Colonic mucosa (tissue), 4 donors: ENCODE data around the gene GALR1. TPM values are rescaled to one million over a fixed set of nuclear protein-coding genes. Genes with fewer than 3 reads are reported as not detected.

ENCODE experiments used
- DNase-seq: peaks from one replicate; pipeline ENCODE4 v3.0.0-alpha.2; 2020
- H3K27ac ChIP-seq: fragments of 200-600 bp; one replicate; pipeline ENCODE4 v1.8.0; 2021
- H3K27me3 ChIP-seq: fragments of 200-600 bp; one replicate; pipeline ENCODE4 v1.8.0; 2021
- H3K36me3 ChIP-seq: fragments of 200-600 bp; one replicate; pipeline ENCODE4 v1.8.0; 2021
- H3K4me1 ChIP-seq: fragments of 200-600 bp; one replicate; pipeline ENCODE4 v1.8.0; 2021; ENCODE audit warnings: mild to moderate bottlenecking
- H3K4me3 ChIP-seq: fragments of 200-600 bp; one replicate; pipeline ENCODE4 v1.8.0; 2021
- H3K9ac ChIP-seq, 2 donors: one replicate each; pipeline ENCODE4 v1.7.0; 2013; ENCODE audit warnings: control low read depth in 2 of 2, low read depth in 2 of 2, low read length in 2 of 2
- H3K9me3 ChIP-seq: fragments of 200-600 bp; one replicate; pipeline ENCODE4 v1.8.0; 2021
- CTCF ChIP-seq: fragments of 200-600 bp; IDR thresholded peaks from one replicate; pipeline ENCODE4 v1.8.0; 2022; ENCODE audit warnings: antibody characterized with exemption, mild to moderate bottlenecking
- intact Hi-C: fragments of 100-400 bp; cut with DNase I; formaldehyde crosslinking; loops from one replicate; pipeline ENCODE4 v1.14.1; 2022
- total RNA-seq, 2 donors: library from RNA; stranded (reverse); fragmentation: NEBNext Ultra II Directional in 1 of 2; extraction: Animal tissue kit (Norgen Biotek cat#: 25700) in 1 of 2; gene quantifications; one replicate each; pipeline ENCODE4 v1.2.1, GENCODE V29; 2021
- donor health status: healthy.
- donor health status: DM: no; HTN: no; CAD: no.
- donor health status: DM: no; HTN: no; CAD: no.

GALR1 gene
- total RNA-seq, 2 donors from 2014 or later, result 0.02 to 0.16 TPM

- no peaks in the 10 kb centered on the region for H3K27me3 ChIP-seq
- no peak for DNase-seq
- no peak overlapping the region for H3K27ac ChIP-seq
- TF ChIP-seq CTCF, result no peak
- H3K4me1 ChIP-seq, result no peaks in the 10 kb centered on the region
- H3K9ac ChIP-seq, result no peak overlapping the region
- intact Hi-C loops, result loop anchor here (2.0 kb wide), 1 partner anchor 209 kb away; no protein-coding TSS in a partner anchor
- H3K4me3 ChIP-seq, result no peak overlapping the region
- no peaks in the 10 kb centered on the region for H3K9me3 ChIP-seq
- H3K36me3 ChIP-seq, result no peaks in the 10 kb centered on the region
Observed at GRCh38 chr18:77210249-77210648, 39.4 kb upstream of the GALR1 start.

GRCh38 chr18:77218642-77219041 lies 31.0 kb upstream of the GALR1 start:
- Histone ChIP-seq H3K27me3 (no peaks in the 10 kb centered on the region), H3K9ac (no peak overlapping the region), H3K4me3 (no peak overlapping the region), H3K27ac (no peak overlapping the region), H3K4me1 (no peaks in the 10 kb centered on the region), H3K36me3 (no peaks in the 10 kb centered on the region), H3K9me3 (no peaks in the 10 kb centered on the region)
- intact Hi-C loops, result no loop called here
- DNase-seq, result no peak
- no peak for TF ChIP-seq CTCF

GRCh38 chr18:77220726-77221125 lies 28.9 kb upstream of the GALR1 start:
- intact Hi-C loops, result no loop called here
- Histone ChIP-seq H3K9me3 (no peaks in the 10 kb centered on the region), H3K27ac (no peak overlapping the region), H3K4me3 (no peak overlapping the region), H3K9ac (no peak overlapping the region), H3K4me1 (no peaks in the 10 kb centered on the region), H3K27me3 (no peaks in the 10 kb centered on the region), H3K36me3 (no peaks in the 10 kb centered on the region)
- DNase-seq, result no peak
- TF ChIP-seq CTCF, result no peak

GRCh38 chr18:77222464-77222863 lies 27.2 kb upstream of the GALR1 start:
- H3K9ac ChIP-seq, result no peak overlapping the region
- no peak for DNase-seq
- no peaks in the 10 kb centered on the region for H3K4me1 ChIP-seq
- TF ChIP-seq CTCF, result no peak
- no peaks in the 10 kb centered on the region for H3K36me3 ChIP-seq
- no peak overlapping the region for H3K27ac ChIP-seq
- intact Hi-C loops, result no loop called here
- H3K4me3 ChIP-seq, result no peak overlapping the region
- H3K27me3 ChIP-seq, result no peaks in the 10 kb centered on the region
- no peaks in the 10 kb centered on the region for H3K9me3 ChIP-seq

GRCh38 chr18:77223221-77223639 lies 26.4 kb upstream of the GALR1 start:
- Histone ChIP-seq H3K27ac (no peak overlapping the region), H3K36me3 (no peaks in the 10 kb centered on the region), H3K27me3 (no peaks in the 10 kb centered on the region), H3K9ac (no peak overlapping the region), H3K4me3 (no peak overlapping the region), H3K4me1 (no peaks in the 10 kb centered on the region), H3K9me3 (no peaks in the 10 kb centered on the region)
- intact Hi-C loops, result no loop called here
- DNase-seq, result no peak
- no peak for TF ChIP-seq CTCF

GRCh38 chr18:77223653-77224052 lies 26.0 kb upstream of the GALR1 start:
- no peaks in the 10 kb centered on the region for H3K36me3 ChIP-seq
- no peak overlapping the region for H3K27ac ChIP-seq
- no peaks in the 10 kb centered on the region for H3K4me1 ChIP-seq
- no peaks in the 10 kb centered on the region for H3K9me3 ChIP-seq
- no peak overlapping the region for H3K4me3 ChIP-seq
- H3K27me3 ChIP-seq, result no peaks in the 10 kb centered on the region
- no peak overlapping the region for H3K9ac ChIP-seq
- intact Hi-C loops, result no loop called here
- DNase-seq, result no peak
- TF ChIP-seq CTCF, result no peak
